ENCODE measurements around the gene NAB2. TPM values are rescaled to one million over a fixed set of nuclear protein-coding genes. Genes with fewer than 3 reads are reported as not detected.
"Not testable (repeated sequence)": the region's sequence is repeated elsewhere in the genome, so short reads cannot be mapped to it uniquely, and the experiment has no call there.

Gene NAB2
- total and polyA plus RNA-seq, 2 donors (not counting 3 experiments of a cell fraction or from before 2014, with no cell fraction given) = 14.6 to 15.9 TPM

DNA sequence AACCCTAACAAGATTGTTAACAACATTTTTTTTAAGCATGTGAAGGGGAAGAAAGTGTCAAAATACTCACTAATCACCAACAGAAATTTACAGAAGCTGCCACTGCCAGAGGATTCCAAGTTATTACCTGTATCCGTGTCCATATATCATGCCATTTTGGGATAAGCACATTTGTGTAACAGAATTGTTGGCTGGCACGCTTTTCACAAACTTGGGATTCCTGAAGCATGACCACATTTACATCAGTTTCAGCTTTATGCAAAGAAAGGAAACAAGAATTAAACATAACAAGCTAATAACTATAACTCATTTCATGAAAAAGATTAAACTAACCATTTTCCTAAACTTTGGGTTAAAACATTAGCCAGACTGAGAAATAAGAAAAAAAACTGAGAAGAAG lies 16.3 kb upstream of the NAB2 start:
- no peaks in the 10 kb centered on the region for H4K20me1 ChIP-seq (replicated peaks; ENCODE audit: control insufficient read depth, extremely low read depth, insufficient read depth, low read length)
- dilution Hi-C loops (cut with MboI; ENCODE audit: extremely low pct_ligation_motif_present, low sequenced_read_pairs) = no loop called here
- POLR2A ChIA-PET = no interaction called here
- peaks cover 0 to 13% of the 10 kb centered on the region in 2 experiments for H3K36me3 ChIP-seq (ENCODE audit: control insufficient read depth in 2 of 2, extremely low read depth in 1 of 2, insufficient read depth in 2 of 2, low read length in 2 of 2)
- intact Hi-C loops (cut with micrococcal nuclease) = no loop called here
- H3K79me2 ChIP-seq (ENCODE audit: control insufficient read depth, insufficient read depth, low read length) = peaks cover 4% of the 10 kb centered on the region
- no peak overlapping the region for H3K27ac ChIP-seq (ENCODE audit: insufficient read depth, low read depth, low read length)
- H3K4me2 ChIP-seq (ENCODE audit: insufficient read depth, low read length) = no peak overlapping the region
- no peak for TF ChIP-seq POLR2A (IDR thresholded peaks at IDR 0.05; ENCODE audit: low read depth, low read length)
- TF ChIP-seq MYC (IDR thresholded peaks at IDR 0.05; ENCODE audit: low read depth, low read length) = no peak
- TF ChIP-seq, protein P1, sequence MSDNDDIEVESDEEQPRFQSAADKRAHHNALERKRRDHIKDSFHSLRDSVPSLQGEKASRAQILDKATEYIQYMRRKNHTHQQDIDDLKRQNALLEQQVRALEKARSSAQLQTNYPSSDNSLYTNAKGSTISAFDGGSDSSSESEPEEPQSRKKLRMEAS (IDR thresholded peaks at IDR 0.05; ENCODE audit: insufficient read depth, insufficient read length) = no peak
- TF ChIP-seq EZH2 (IDR thresholded peaks at IDR 0.05; ENCODE audit: borderline replicate concordance, low read depth, low read length, severe bottlenecking) = no peak
- H3K4me1 ChIP-seq (ENCODE audit: control insufficient read depth, extremely low read depth, insufficient read depth, low read length) = peaks cover 4% of the 10 kb centered on the region
- DNase-seq (ENCODE audit: low read depth, low spot score) = no peak
- no peaks in the 10 kb centered on the region for H3K27me3 ChIP-seq (ENCODE audit: control insufficient read depth in 2 of 2, insufficient read depth in 2 of 2, low read length in 2 of 2)
- no TSS peak for BruUV-seq (replicated peaks)
- CTCF ChIA-PET = interaction anchor here (0.7 to 5.4 kb wide), 5 partner anchors 19 to 71 kb away, joined by 3 to 122 read pairs (median 4); partner anchors contain the start of genes NAB2 and STAT6
- H3K9ac ChIP-seq (replicated peaks; ENCODE audit: extremely low read depth, insufficient read depth, low read length) = no peak overlapping the region
- no peak overlapping the region for H2AFZ ChIP-seq (ENCODE audit: low read depth, low read length)
- H3K9me3 ChIP-seq (replicated peaks; ENCODE audit: control insufficient read depth, insufficient read depth, low read length) = no peaks in the 10 kb centered on the region
- no peak overlapping the region for H3K4me3 ChIP-seq (replicated peaks in 1 of 3; ENCODE audit: insufficient read depth in 1 of 3, low read depth in 1 of 3, low read length in 3 of 3)
- no peak for FAIRE-seq
- H3K9me1 ChIP-seq (replicated peaks; ENCODE audit: control insufficient read depth, extremely low read depth, insufficient read depth, low read length) = no peaks in the 10 kb centered on the region

DNA sequence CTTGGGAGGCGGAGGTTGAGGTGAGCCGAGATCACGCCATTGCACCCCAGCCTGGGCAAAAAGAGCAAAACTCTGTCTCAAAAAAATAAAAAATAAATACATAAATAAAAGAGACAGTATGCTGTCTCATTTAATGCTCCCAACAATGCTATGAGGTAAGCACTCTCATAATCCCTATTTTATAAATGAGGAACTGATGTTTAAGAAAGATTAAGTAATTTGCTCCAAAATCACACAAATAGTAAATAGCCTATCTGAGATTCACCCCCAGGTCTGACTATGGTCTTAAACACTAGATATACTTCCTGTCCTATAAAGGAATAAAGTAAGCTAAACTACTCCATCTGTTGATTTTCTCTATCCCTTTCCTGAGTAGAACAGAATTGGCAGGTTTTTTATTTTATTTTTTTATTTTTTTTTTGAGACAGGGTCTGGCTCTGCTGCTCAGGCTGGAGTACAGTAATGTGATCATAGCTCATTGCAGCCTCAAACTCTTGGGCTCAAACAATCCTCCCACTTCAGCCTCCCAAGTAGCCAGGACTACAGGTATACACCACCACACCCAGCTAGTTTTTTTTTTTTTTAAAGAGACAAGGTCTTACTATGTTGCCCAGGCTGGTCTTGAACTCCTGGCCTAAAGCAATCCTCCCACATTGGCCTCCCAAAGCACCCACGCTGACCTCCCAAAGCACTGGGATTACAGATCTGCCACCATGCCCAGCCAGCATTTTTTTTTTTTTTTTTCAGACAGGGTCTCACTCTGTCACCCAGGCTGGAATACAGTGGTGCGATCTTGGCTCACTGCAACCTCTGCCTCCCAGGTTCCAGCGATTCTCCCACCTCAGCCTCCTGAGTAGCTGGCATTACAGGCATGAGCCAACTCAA lies 15.1 kb upstream of the NAB2 start:
- H4K20me1 ChIP-seq (replicated peaks; ENCODE audit: control insufficient read depth, extremely low read depth, insufficient read depth, low read length); H3K4me3 ChIP-seq (replicated peaks in 1 of 3; ENCODE audit: insufficient read depth in 1 of 3, low read depth in 1 of 3, low read length in 3 of 3); H3K27ac ChIP-seq (ENCODE audit: insufficient read depth, low read depth, low read length); H3K9me3 ChIP-seq (replicated peaks; ENCODE audit: control insufficient read depth, insufficient read depth, low read length); H3K4me2 ChIP-seq (ENCODE audit: insufficient read depth, low read length); DNase-seq (ENCODE audit: low read depth, low spot score); H3K9me1 ChIP-seq (replicated peaks; ENCODE audit: control insufficient read depth, extremely low read depth, insufficient read depth, low read length); H3K9ac ChIP-seq (replicated peaks; ENCODE audit: extremely low read depth, insufficient read depth, low read length); H3K4me1 ChIP-seq (ENCODE audit: control insufficient read depth, extremely low read depth, insufficient read depth, low read length); dilution Hi-C loops (cut with MboI; ENCODE audit: extremely low pct_ligation_motif_present, low sequenced_read_pairs); POLR2A ChIA-PET; H3K27me3 ChIP-seq (ENCODE audit: control insufficient read depth in 2 of 2, insufficient read depth in 2 of 2, low read length in 2 of 2); BruUV-seq (replicated peaks); H3K79me2 ChIP-seq (ENCODE audit: control insufficient read depth, insufficient read depth, low read length); H2AFZ ChIP-seq (ENCODE audit: low read depth, low read length); intact Hi-C loops (cut with micrococcal nuclease); FAIRE-seq: not testable (repeated sequence)
- CTCF ChIA-PET = interaction anchor here (1.1 to 3.3 kb wide), 3 partner anchors 38 to 72 kb away, joined by 3 to 21 read pairs (median 4); partner anchors contain the start of gene STAT6
- peaks cover 0 to 13% of the 10 kb centered on the region in 2 experiments for H3K36me3 ChIP-seq (ENCODE audit: control insufficient read depth in 2 of 2, extremely low read depth in 1 of 2, insufficient read depth in 2 of 2, low read length in 2 of 2)

Data from endothelial cell of umbilical vein (primary cell).